NCI-H446 (cell line): Measurements from ENCODE around the gene ZNF618.

Experiments used
- DNase-seq, 2 experiments: peaks; one replicate each; lab custom pipeline; 2025; lab: John Stamatoyannopoulos, UW

Gene ZNF618

DNA sequence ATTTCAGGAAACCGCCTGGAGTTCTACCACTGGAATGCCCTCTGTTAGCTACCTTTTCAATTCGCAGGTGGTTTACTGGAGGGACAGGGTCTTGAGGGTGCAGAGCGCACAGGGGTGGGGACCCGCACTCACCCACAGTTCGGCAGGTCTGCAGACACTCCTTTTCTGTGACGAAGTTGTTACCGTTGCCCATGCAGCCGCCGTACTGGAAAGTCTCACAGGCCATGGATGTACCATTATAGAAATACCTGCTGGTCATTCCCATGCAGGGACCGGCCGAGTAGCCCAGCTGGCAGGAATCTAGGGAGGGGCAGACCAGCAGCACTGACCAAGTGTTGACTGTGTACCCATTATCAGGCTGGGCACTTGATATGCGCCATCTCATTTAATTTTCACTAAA lies 185.2 kb downstream of the ZNF618 start:
- no peak for DNase-seq

- no peak for DNase-seq
Measured at GRCh38 chr9:114061830-114062474, 185.8 kb downstream of the ZNF618 start.

GRCh38 chr9:114065304-114065703 lies 189.2 kb downstream of the ZNF618 start:
- DNase-seq = no peak

DNA sequence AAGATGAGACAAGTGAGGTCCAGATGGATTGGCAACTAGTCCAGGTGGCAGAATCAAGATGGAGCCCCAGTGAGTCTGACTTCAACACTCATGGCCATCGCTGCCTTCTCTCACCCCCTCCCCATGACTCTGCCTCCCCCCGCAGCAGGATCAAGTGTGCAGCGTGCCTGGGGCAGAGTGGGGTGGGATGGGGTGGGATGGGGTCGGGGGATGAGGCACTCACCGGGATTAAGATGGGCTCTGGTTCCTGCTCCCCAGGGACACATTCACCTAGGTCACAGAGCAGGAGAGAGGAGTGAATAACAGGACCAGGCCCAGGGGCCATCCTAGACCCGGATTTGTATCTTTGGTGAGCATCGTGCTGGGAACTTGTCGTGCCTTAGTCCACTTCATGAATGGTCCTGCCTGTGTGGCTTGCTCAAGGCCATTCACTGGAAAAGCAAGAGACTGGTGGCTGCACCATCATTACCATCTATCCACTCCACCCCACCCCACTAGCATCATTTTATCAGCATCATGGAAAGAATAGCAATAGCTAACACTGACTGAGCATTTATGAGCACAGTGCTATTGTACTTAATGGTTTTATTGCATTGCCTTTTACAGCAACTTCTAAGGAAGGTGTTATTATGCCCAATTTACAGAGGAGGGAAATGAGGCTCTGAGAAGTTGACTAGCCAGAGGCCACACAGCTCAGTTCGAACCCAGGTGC lies 193.5 kb downstream of the ZNF618 start:
- DNase-seq = no peak

GRCh38 chr9:114070188-114071103 lies 194.3 kb downstream of the ZNF618 start:
- no peak for DNase-seq

DNA sequence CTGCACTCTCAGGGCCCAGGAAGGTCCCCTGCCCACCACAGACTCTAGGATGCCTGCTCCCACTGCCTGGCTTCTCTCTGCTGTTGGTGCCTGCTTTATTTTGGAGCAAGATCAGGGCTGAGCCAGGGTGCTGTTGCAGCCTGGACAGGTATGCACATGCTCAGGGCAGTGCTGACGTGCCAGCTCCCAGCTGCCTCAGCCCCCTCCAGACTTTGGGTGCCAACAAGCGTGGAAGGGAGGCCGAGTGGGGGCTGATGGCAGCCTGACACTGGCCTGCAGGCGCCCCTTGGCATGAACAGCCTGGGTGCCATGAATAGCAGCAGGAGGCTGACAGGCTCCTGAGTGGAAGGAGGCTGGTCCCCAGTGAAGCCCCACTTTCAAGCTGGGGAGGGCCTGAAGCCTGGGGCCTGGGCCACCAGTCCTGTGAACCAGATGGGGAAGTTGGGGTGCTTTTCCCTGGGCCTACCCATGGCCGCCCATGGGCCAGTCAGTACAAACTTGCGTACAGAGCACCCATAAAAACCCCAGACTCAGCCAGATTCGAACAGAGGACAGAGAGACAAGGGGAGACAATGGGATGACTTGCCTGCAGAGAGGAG lies 195.2 kb downstream of the ZNF618 start:
- no peak for DNase-seq

DNA sequence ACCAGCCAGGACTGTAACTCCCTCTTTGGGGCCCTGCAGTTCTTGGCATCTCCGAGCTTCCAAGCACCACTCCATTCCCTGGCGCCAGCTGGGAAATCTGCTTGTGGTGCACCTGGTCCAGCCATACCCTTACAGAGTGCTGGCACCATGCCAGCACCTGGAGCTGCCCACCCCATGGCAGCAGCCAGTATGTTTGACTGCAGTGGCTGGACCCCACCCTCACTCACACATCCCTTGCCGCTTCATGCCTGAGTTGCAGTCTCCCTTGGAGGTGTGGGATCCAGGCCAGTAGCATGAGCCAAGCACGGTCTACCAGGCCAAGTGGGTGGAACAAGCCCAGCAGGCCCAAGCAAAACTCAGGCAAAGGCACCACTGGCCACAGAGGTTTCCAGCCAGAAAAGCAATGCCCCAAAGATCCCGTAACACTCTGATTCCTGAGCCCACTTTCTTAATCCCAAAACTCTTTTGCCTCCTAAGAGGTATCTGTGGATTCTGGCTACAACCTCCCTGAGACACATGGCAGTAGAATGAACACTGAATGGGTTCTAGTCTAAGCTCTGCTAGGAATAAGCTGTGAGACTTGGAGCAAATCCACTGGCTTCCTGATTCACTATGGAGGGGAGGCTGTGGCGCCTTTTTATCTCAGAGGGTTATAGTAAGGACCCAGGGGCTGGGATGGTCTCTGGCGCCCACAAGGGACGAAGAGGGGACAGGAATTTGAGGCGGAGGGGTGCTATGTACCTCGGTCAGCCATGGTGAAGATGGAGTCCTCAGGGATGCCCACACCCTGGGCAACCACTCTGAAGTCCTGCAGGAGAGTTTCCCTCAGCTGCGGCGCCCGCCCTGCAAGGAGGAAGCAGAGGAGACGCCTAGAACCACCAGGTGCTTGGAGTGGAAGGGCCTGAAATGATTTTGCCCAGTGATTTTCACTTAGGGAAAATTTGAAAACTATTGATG lies 196.4 kb downstream of the ZNF618 start:
- DNase-seq = peak in 1 of 2 experiments; percentile 66

DNA sequence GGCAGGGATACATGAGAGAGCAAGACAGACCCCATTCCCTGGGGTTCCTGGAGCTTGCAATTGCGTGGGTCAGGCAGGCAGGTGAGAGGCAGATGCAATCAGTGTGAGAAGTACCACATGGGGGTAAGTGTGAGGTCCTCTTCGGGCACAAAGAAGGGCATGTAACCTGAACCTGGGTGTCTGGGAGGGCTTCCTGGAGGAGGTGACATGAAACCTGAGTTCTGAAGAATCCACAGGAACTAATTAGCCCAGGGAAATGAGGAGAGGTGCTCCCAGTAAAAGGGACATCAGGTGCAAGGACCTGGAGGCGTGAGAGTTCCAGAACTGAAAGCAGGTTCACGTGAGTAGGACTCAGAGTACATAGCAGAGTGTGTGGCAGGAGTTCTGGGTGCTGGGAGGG lies 199.5 kb downstream of the ZNF618 start:
- DNase-seq = no peak

- no peak for DNase-seq
Measured at GRCh38 chr9:114076237-114077161, 200.4 kb downstream of the ZNF618 start.

DNA sequence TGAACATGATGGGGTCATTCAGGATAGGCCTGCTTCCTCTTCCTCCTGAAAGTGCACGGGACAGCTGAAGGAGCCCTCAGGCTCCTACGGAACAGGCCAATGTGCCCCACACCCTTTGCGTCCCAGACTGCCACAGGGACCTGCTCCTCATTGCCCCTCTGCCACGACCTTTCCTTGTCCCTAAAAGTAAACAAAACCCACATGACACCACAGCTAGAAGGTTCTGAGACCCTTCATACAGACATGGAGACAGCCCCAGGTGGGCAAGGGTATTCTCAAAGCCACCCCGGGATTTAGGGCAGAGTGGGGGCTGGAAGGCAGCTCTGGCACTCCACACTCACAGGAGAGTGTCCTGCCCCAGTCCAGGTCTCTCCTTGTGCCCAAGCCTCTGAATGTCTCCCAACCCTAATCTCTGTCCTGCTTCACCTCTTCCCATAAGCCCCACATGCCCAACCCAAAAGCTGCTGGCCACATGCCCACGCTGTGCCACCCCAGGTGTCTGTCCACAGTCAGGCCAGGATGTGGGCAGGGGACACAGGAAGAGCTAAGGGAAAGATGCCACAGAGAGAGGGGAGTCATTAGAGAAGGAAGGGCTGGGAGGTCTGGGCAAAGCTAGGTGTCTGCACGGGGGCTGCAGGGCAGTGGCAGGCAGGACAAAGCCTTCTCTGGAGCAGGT lies 201.2 kb downstream of the ZNF618 start:
- DNase-seq = no peak

DNA sequence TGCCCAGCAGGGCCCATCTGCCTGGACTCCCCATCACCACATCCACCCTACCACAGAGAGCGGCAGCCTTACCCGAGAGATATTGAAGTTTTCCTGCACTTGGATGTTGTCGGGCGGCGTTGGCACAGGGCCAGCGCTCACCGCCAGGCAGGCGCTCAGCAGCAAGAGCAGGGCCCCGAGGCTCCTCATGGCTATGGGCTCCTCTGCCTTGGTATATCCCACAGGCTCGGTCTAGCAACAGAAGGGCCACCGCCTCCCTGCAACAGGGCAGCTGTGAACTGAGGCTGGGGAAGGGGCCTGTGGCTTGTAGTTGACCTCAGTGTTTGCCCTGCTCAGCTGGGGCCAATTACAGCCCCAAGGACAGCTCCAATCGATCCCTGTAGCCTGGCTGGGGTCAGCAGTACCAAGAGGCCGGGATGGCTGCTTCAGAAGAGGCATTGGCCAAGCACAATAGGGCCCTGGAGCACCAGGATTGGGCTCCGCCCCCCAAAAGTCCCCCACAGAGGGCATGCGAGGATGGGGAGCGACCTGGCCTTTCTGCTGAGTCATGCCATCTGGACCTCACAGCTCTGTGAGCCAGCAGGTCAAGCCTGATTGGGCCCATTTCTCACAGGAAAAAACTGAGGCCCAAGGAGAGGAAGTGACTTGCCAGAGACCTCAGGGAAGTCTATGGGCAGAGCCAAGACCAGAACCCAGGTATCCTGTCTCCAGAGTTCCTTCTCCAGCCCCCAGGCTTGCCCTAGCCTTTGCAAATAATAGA lies 202.1 kb downstream of the ZNF618 start, which contains the start of gene AMBP:
Gene AMBP, minus strand, starts transcription at position 280 of the 760 bp plus-strand sequence. Its CDS starts 91 bp downstream, at position 189.
- peak in 1 of 2 experiments; percentile 13 for DNase-seq

- no peak for DNase-seq
Measured at GRCh38 chr9:114078781-114079156, 202.7 kb downstream of the ZNF618 start.

DNA sequence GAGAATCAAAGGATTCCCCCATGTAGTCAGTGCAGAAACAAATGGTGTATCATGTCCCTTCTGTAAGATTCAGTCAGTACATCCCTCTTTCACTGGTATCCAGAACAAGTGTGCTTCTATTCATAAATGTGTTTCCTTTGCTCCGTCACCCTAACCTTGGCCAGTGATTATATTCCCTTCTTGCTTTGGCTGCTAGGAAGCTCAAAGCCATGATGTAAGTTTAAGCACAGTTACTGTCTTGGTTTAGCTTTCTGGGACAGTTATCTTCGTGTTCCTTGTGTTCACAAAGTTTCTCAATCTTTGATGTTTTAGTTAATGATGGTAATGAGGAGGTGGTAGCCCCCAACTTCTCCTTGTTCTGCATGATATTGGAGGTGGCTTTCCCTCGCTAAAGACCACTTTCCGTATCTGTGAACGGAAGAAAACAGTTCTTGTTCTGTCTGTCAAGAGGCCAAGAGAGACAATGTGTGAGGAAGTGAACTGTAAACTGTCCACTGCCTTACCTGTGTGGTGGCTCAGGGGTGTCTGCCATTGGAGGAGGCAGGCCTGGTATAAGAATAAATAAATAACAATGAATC lies 204.2 kb downstream of the ZNF618 start:
- DNase-seq = no peak

DNA sequence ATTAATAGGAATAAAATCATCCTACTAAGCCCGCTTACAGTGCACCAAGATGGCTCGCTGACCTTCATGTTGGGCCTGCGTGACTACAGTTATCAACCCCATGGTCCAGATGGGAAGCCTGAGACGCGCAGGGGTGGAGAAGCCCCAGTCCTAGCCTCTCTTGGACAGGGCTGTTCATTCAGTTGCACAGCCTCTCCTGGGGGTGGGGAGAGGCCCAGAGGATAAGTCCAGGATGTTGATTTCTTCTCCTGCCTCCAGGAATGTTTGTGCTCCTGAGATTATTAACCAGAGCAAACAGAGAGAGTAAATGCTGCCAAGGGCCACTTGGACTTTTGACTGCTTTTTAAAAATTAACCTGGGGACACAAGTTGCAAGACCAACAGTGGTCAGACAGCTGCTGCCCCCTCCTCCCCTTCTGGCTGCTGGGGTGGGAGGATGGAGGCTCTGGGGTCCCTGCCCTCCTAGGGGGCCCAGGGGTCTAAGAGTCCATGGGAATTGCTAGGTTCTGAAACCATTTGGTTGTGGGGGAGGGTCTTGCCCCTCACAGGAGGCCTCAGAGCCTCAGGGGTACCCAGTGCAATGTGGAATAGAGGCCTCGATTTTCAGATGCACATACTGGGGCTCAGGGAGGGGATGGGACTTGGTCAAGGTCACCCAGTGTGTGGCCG lies 204.8 kb downstream of the ZNF618 start:
- no peak for DNase-seq

GRCh38 chr9:114081441-114082016 lies 205.4 kb downstream of the ZNF618 start:
- no peak for DNase-seq

- peak; percentile 75 to 83 for DNase-seq
Measured at GRCh38 chr9:114082017-114082762, 206.1 kb downstream of the ZNF618 start.
